ENCODE measurements around the gene CDH22.
A peak's percentile ranks its signal among the peaks of the same experiment; 100 is the strongest.

CDH22 gene

GRCh38 chr20:46261456-46262253, 46.6 kb downstream of the CDH22 start:
- H3K4me3 ChIP-seq (ENCODE audit: severe bottlenecking) = no peak overlapping the region
- ATAC-seq (ENCODE audit: low read depth) (no peak), DNase-seq (ENCODE audit: low spot score) (no peak)
- H3K9me3 ChIP-seq (ENCODE audit: severe bottlenecking) = no peaks in the 10 kb centered on the region
- H3K27me3 ChIP-seq (ENCODE audit: insufficient read depth, poor library complexity, severe bottlenecking) = no peaks in the 10 kb centered on the region
- H3K36me3 ChIP-seq (ENCODE audit: low read depth) = no peaks in the 10 kb centered on the region
- no peaks in the 10 kb centered on the region for H3K4me1 ChIP-seq (ENCODE audit: insufficient read depth, poor library complexity, severe bottlenecking)
- TF ChIP-seq CTCF (IDR thresholded peaks at IDR 0.05; ENCODE audit: poor library complexity, severe bottlenecking) = no peak
- H3K27ac ChIP-seq (ENCODE audit: poor library complexity, severe bottlenecking) = no peak overlapping the region

- Histone ChIP-seq H3K27me3 (ENCODE audit: insufficient read depth, poor library complexity, severe bottlenecking) (no peaks in the 10 kb centered on the region), H3K9me3 (ENCODE audit: severe bottlenecking) (no peaks in the 10 kb centered on the region), H3K4me1 (ENCODE audit: insufficient read depth, poor library complexity, severe bottlenecking) (peaks cover 1% of the 10 kb centered on the region), H3K4me3 (ENCODE audit: severe bottlenecking) (no peak overlapping the region), H3K27ac (ENCODE audit: poor library complexity, severe bottlenecking) (no peak overlapping the region), H3K36me3 (ENCODE audit: low read depth) (no peaks in the 10 kb centered on the region)
- TF ChIP-seq CTCF (IDR thresholded peaks at IDR 0.05; ENCODE audit: poor library complexity, severe bottlenecking) = no peak
- ATAC-seq (ENCODE audit: low read depth) = no peak
- DNase-seq (ENCODE audit: low spot score) = no peak
Measured at GRCh38 chr20:46260936-46261454, 47.3 kb downstream of the CDH22 start.

GRCh38 chr20:46260480-46260879, 47.8 kb downstream of the CDH22 start:
- TF ChIP-seq CTCF (IDR thresholded peaks at IDR 0.05; ENCODE audit: poor library complexity, severe bottlenecking) = peak; percentile 5
- no peaks in the 10 kb centered on the region for H3K36me3 ChIP-seq (ENCODE audit: low read depth)
- H3K27me3 ChIP-seq (ENCODE audit: insufficient read depth, poor library complexity, severe bottlenecking) = no peaks in the 10 kb centered on the region

GRCh38 chr20:46259260-46259859, 48.9 kb downstream of the CDH22 start:
- H3K9me3 ChIP-seq (ENCODE audit: severe bottlenecking) = no peaks in the 10 kb centered on the region
- H3K4me3 ChIP-seq (ENCODE audit: severe bottlenecking) = no peak overlapping the region
- TF ChIP-seq CTCF (IDR thresholded peaks at IDR 0.05; ENCODE audit: poor library complexity, severe bottlenecking) = no peak
- peaks cover 11% of the 10 kb centered on the region for H3K4me1 ChIP-seq (ENCODE audit: insufficient read depth, poor library complexity, severe bottlenecking)
- H3K27me3 ChIP-seq (ENCODE audit: insufficient read depth, poor library complexity, severe bottlenecking) = no peaks in the 10 kb centered on the region
- H3K27ac ChIP-seq (ENCODE audit: poor library complexity, severe bottlenecking) = no peak overlapping the region
- no peak for ATAC-seq (ENCODE audit: low read depth)
- H3K36me3 ChIP-seq (ENCODE audit: low read depth) = no peaks in the 10 kb centered on the region
- no peak for DNase-seq (ENCODE audit: low spot score)

More at GRCh38 chr20:46260480-46260879, 47.8 kb downstream of the CDH22 start:
- Histone ChIP-seq H3K9me3 (ENCODE audit: severe bottlenecking) (no peaks in the 10 kb centered on the region), H3K27ac (ENCODE audit: poor library complexity, severe bottlenecking) (no peak overlapping the region), H3K4me3 (ENCODE audit: severe bottlenecking) (no peak overlapping the region), H3K4me1 (ENCODE audit: insufficient read depth, poor library complexity, severe bottlenecking) (peaks cover 6% of the 10 kb centered on the region)
- DNase-seq (ENCODE audit: low spot score) = peak; percentile 57
- ATAC-seq (ENCODE audit: low read depth) = peak; percentile 3; the same call in 1 of the 3 replicates
